ENCODE results near the gene ZDHHC16. TPM values are rescaled to one million over a fixed set of nuclear protein-coding genes. Genes with fewer than 3 reads are reported as not detected.
A peak's percentile ranks its signal among the peaks of the same experiment; 100 is the strongest.

Gene ZDHHC16
- total RNA-seq, 2 experiments from 2014 or later, result 31.0 to 38.4 TPM

- Histone ChIP-seq H4K20me1 (ENCODE audit: insufficient read depth, low read length) (peaks cover 34% of the 10 kb centered on the region; the same call in 1 of the 2 replicates), H3K79me2 (ENCODE audit: insufficient read depth, low read depth, low read length) (peaks cover 87% of the 10 kb centered on the region), H3K4me2 (ENCODE audit: low read length) (peak overlapping the region; percentile 73; the same call in 1 of the 2 replicates), H3K9me2 (ENCODE audit: insufficient read depth, low read length) (no peaks in the 10 kb centered on the region), H3K27ac (ENCODE audit: low read depth, low read length, poor library complexity, severe bottlenecking) (no peak overlapping the region), H3K36me3 (ENCODE audit: insufficient read depth, low read length) (peaks cover 44% of the 10 kb centered on the region), H3K9me3 (ENCODE audit: low read length) (no peaks in the 10 kb centered on the region), H3K4me3 (ENCODE audit: low read depth, low read length, poor library complexity, severe bottlenecking) (no peak overlapping the region), H2AFZ (ENCODE audit: low read length) (no peak overlapping the region), H3K4me1 (ENCODE audit: insufficient read depth, low read length, poor library complexity, severe bottlenecking) (peaks cover 51% of the 10 kb centered on the region)
- BruUV-seq (replicated peaks), result no TSS peak
- DNase-seq (ENCODE audit: low spot score), result no peak
- intact Hi-C loops (cut with micrococcal nuclease; ENCODE audit: unreplicated experiment), result no loop called here
- POLR2A ChIA-PET, result interaction anchor here (0.6 kb wide), 1 partner anchor 83 kb away, joined by 4 read pairs; no protein-coding TSS in a partner anchor
- CTCF ChIA-PET (ENCODE audit: unreplicated experiment), result interaction anchor here (0.9 kb wide), 1 partner anchor 18 kb away, joined by 4 read pairs; no protein-coding TSS in a partner anchor
- no peak for TF ChIP-seq CTCF (conservative IDR thresholded peaks at IDR 0.05; ENCODE audit: low read length)
- no peak for TF ChIP-seq EZH2phosphoT487 (IDR thresholded peaks at IDR 0.05; ENCODE audit: borderline replicate concordance, low read depth, low read length)
Measured at GRCh38 chr10:97494151-97494550, 48.2 kb downstream of the ZDHHC16 start.

GRCh38 chr10:97494863-97495506 lies 49.0 kb downstream of the ZDHHC16 start:
- H3K4me1 ChIP-seq (ENCODE audit: insufficient read depth, low read length, poor library complexity, severe bottlenecking), result peaks cover 58% of the 10 kb centered on the region
- no peaks in the 10 kb centered on the region for H3K9me2 ChIP-seq (ENCODE audit: insufficient read depth, low read length)
- peaks cover 36% of the 10 kb centered on the region for H3K36me3 ChIP-seq (ENCODE audit: insufficient read depth, low read length)
- H3K79me2 ChIP-seq (ENCODE audit: insufficient read depth, low read depth, low read length), result peaks cover 79% of the 10 kb centered on the region
- TF ChIP-seq EZH2phosphoT487 (IDR thresholded peaks at IDR 0.05; ENCODE audit: borderline replicate concordance, low read depth, low read length), result no peak
- no peak for TF ChIP-seq CTCF (conservative IDR thresholded peaks at IDR 0.05; ENCODE audit: low read length)
- peak overlapping the region; percentile 20 for H3K4me3 ChIP-seq (ENCODE audit: low read depth, low read length, poor library complexity, severe bottlenecking)
- H3K9me3 ChIP-seq (ENCODE audit: low read length), result no peaks in the 10 kb centered on the region
- peak overlapping the region; percentile 73 for H3K4me2 ChIP-seq (ENCODE audit: low read length)
- peak; percentile 52 for DNase-seq (ENCODE audit: low spot score)
- H2AFZ ChIP-seq (ENCODE audit: low read length), result no peak overlapping the region
- no TSS peak for BruUV-seq (replicated peaks)
- intact Hi-C loops (cut with micrococcal nuclease; ENCODE audit: unreplicated experiment), result loop anchor here (5.0 kb wide), 1 partner anchor 33 kb away; no protein-coding TSS in a partner anchor
- peaks cover 34% of the 10 kb centered on the region; the same call in 1 of the 2 replicates for H4K20me1 ChIP-seq (ENCODE audit: insufficient read depth, low read length)
- CTCF ChIA-PET (ENCODE audit: unreplicated experiment), result interaction anchor here (0.9 kb wide), 1 partner anchor 19 kb away, joined by 4 read pairs; no protein-coding TSS in a partner anchor
- H3K27ac ChIP-seq (ENCODE audit: low read depth, low read length, poor library complexity, severe bottlenecking), result peak overlapping the region; percentile 49
- POLR2A ChIA-PET, result interaction anchor here (0.6 to 1.3 kb wide), 4 partner anchors 8 to 84 kb away, joined by 3 to 4 read pairs (median 4); no protein-coding TSS in a partner anchor

All from OCI-LY7 (cell line).